ENCODE results near the gene CDC42EP5.

Gene CDC42EP5

GRCh38 chr19:54462655-54463530 lies 10.2 kb downstream of the CDC42EP5 start:
- peak in 2 of 3 donors; percentile 25 to 48 for DNase-seq (ENCODE audit: low read depth in 3 of 3, low spot score in 1 of 3)

GRCh38 chr19:54462047-54462654 lies 10.9 kb downstream of the CDC42EP5 start:
- no peak for DNase-seq (ENCODE audit: low read depth in 3 of 3, low spot score in 1 of 3)

- no peak for DNase-seq (ENCODE audit: low read depth in 3 of 3, low spot score in 1 of 3)
Observed at GRCh38 chr19:54461613-54462012, 11.5 kb downstream of the CDC42EP5 start.

- DNase-seq (ENCODE audit: low read depth in 3 of 3, low spot score in 1 of 3), result no peak
Observed at GRCh38 chr19:54461210-54461609, 11.9 kb downstream of the CDC42EP5 start.

GRCh38 chr19:54460230-54461005 lies 12.7 kb downstream of the CDC42EP5 start:
- DNase-seq (ENCODE audit: low read depth in 3 of 3, low spot score in 1 of 3), result no peak

GRCh38 chr19:54459282-54460229 lies 13.5 kb downstream of the CDC42EP5 start:
- no peak for DNase-seq (ENCODE audit: low read depth in 3 of 3, low spot score in 1 of 3)

GRCh38 chr19:54458648-54459281 lies 14.3 kb downstream of the CDC42EP5 start:
- no peak for DNase-seq (ENCODE audit: low read depth in 3 of 3, low spot score in 1 of 3)

GRCh38 chr19:54457773-54458647 lies 15.1 kb downstream of the CDC42EP5 start:
- no peak for DNase-seq (ENCODE audit: low read depth in 3 of 3, low spot score in 1 of 3)

- no peak for DNase-seq (ENCODE audit: low read depth in 3 of 3, low spot score in 1 of 3)
Observed at GRCh38 chr19:54456423-54457373, 16.4 kb downstream of the CDC42EP5 start.

- DNase-seq (ENCODE audit: low read depth in 3 of 3, low spot score in 1 of 3), result no peak
Observed at GRCh38 chr19:54455786-54456422, 17.2 kb downstream of the CDC42EP5 start.

- no peak for DNase-seq (ENCODE audit: low read depth in 3 of 3, low spot score in 1 of 3)
Observed at GRCh38 chr19:54454781-54455675, 18.1 kb downstream of the CDC42EP5 start.

GRCh38 chr19:54453921-54454780 lies 18.9 kb downstream of the CDC42EP5 start:
- no peak for DNase-seq (ENCODE audit: low read depth in 3 of 3, low spot score in 1 of 3)

GRCh38 chr19:54452626-54453025 lies 20.5 kb downstream of the CDC42EP5 start:
- DNase-seq (ENCODE audit: low read depth in 3 of 3, low spot score in 1 of 3), result no peak

- DNase-seq (ENCODE audit: low read depth in 3 of 3, low spot score in 1 of 3), result no peak
Observed at GRCh38 chr19:54451997-54452396, 21.1 kb downstream of the CDC42EP5 start.

GRCh38 chr19:54451331-54451871 lies 21.7 kb downstream of the CDC42EP5 start:
- no peak for DNase-seq (ENCODE audit: low read depth in 3 of 3, low spot score in 1 of 3)
